Measurements from ENCODE around the gene FBXW8.

GRCh38 chr12:117046011-117046369 is 135.2 kb downstream of the FBXW8 start:
- no peak for TF ChIP-seq TAF1 (IDR thresholded peaks at IDR 0.05; ENCODE audit: low read depth, low read length)
- TF ChIP-seq SPI1 (IDR thresholded peaks at IDR 0.05; ENCODE audit: low read depth, low read length) = no peak
- TF ChIP-seq POLR2AphosphoS5 (IDR thresholded peaks at IDR 0.05; ENCODE audit: low read depth, low read length) = no peak
- TF ChIP-seq POLR2A (IDR thresholded peaks at IDR 0.05; ENCODE audit: low read depth, low read length) = no peak
- TF ChIP-seq POU2F2 (IDR thresholded peaks at IDR 0.05; ENCODE audit: low read depth, low read length) = no peak
